Neuronal stem cell (in vitro differentiated cells): ENCODE measurements around the gene TNS1.
A peak's percentile ranks its signal among the peaks of the same experiment; 100 is the strongest.

ENCODE experiments used
- DNase-seq: peaks from one replicate; pipeline ENCODE4 v3.0.0-alpha.2; 2013; ENCODE audit warnings: low spot score
- H2AFZ ChIP-seq: one replicate; pipeline ENCODE4 v1.6.1; 2013; ENCODE audit warnings: mild to moderate bottlenecking, low read length, inconsistent platforms
- H2AK5ac ChIP-seq: 2 replicates; pipeline ENCODE4 v1.6.1; 2013; ENCODE audit warnings: low read depth, mild to moderate bottlenecking, inconsistent platforms, low read length, moderate library complexity, mixed read lengths
- H2BK120ac ChIP-seq: 2 replicates; pipeline ENCODE4 v1.6.1; 2013; ENCODE audit warnings: low read depth, mild to moderate bottlenecking, inconsistent platforms, low read length, moderate library complexity, mixed read lengths
- H2BK12ac ChIP-seq: one replicate; pipeline ENCODE4 v1.6.1; 2013; ENCODE audit warnings: low read length, inconsistent platforms
- H2BK15ac ChIP-seq: 2 replicates; pipeline ENCODE4 v1.6.1; 2013; ENCODE audit warnings: mild to moderate bottlenecking, low read length, inconsistent platforms, mixed read lengths
- H2BK5ac ChIP-seq: one replicate; pipeline ENCODE4 v1.6.1; 2013; ENCODE audit warnings: inconsistent platforms, mild to moderate bottlenecking, low read length, moderate library complexity
- H3K14ac ChIP-seq: one replicate; pipeline ENCODE4 v1.6.1; 2013; ENCODE audit warnings: low read length, inconsistent platforms
- H3K18ac ChIP-seq: 2 replicates; pipeline ENCODE4 v1.6.1; 2013; ENCODE audit warnings: low read length, inconsistent platforms
- H3K23ac ChIP-seq: 2 replicates; pipeline ENCODE4 v1.6.1; 2013; ENCODE audit warnings: low read depth, mild to moderate bottlenecking, mixed read lengths, low read length, inconsistent platforms; ENCODE audit not compliant: poor library complexity
- H3K27ac ChIP-seq: replicated peaks from 3 replicates; pipeline ENCODE4 v1.5.1; 2013; ENCODE audit warnings: low read length, inconsistent platforms
- H3K27me3 ChIP-seq, 3 experiments: 2 replicates each; pipeline ENCODE4 v1.6.1; 2013; ENCODE audit warnings: low read length in 3 of 3, mild to moderate bottlenecking in 2 of 3, inconsistent platforms in 1 of 3, low read depth in 1 of 3, mixed read lengths in 1 of 3, moderate library complexity in 1 of 3; ENCODE audit not compliant: control insufficient read depth in 3 of 3, insufficient read depth in 3 of 3
- H3K36me3 ChIP-seq, 2 donors: replicated peaks in 1 of 2; 2 replicates each; pipeline ENCODE4 v1.6.1; 2013; ENCODE audit warnings: low read length in 2 of 2; ENCODE audit not compliant: control insufficient read depth in 2 of 2, insufficient read depth in 2 of 2
- H3K4ac ChIP-seq: 2 replicates; pipeline ENCODE4 v1.6.1; 2013; ENCODE audit warnings: inconsistent platforms, mild to moderate bottlenecking, low read length, moderate library complexity
- H3K4me1 ChIP-seq, 2 donors: 1 replicate in 1 of 2; 2 replicates in 1 of 2; pipeline ENCODE4 v1.6.1; 2013; ENCODE audit warnings: low read length in 2 of 2, low read depth in 1 of 2; ENCODE audit not compliant: control insufficient read depth in 2 of 2, insufficient read depth in 1 of 2
- H3K4me2 ChIP-seq: one replicate; pipeline ENCODE4 v1.6.1; 2013; ENCODE audit warnings: mild to moderate bottlenecking, low read length, inconsistent platforms; ENCODE audit not compliant: insufficient read depth, poor library complexity, severe bottlenecking
- H3K4me3 ChIP-seq, 2 donors: 2 replicates each; pipeline ENCODE4 v1.5.1; 2013; ENCODE audit warnings: low read length in 2 of 2, mild to moderate bottlenecking in 2 of 2, inconsistent platforms in 1 of 2, moderate library complexity in 1 of 2
- H3K79me1 ChIP-seq: one replicate; pipeline ENCODE4 v1.6.1; 2013; ENCODE audit warnings: low read depth, mild to moderate bottlenecking, inconsistent platforms, low read length, moderate library complexity
- H3K9ac ChIP-seq: one replicate; pipeline ENCODE4 v1.6.1; 2013; ENCODE audit warnings: mild to moderate bottlenecking, low read depth, low read length, inconsistent platforms; ENCODE audit not compliant: poor library complexity
- H3K9me3 ChIP-seq, 2 donors: replicated peaks in 1 of 2; 2 replicates each; pipeline versions ENCODE3 to v1.6.1; 2013; ENCODE audit warnings: low read length in 2 of 2, mild to moderate bottlenecking in 2 of 2, inconsistent platforms in 1 of 2, low read depth in 1 of 2, mixed read lengths in 1 of 2, moderate library complexity in 1 of 2; ENCODE audit not compliant: control insufficient read depth in 2 of 2, insufficient read depth in 1 of 2
- H4K8ac ChIP-seq: one replicate; pipeline ENCODE4 v1.6.1; 2013; ENCODE audit warnings: low read depth, mild to moderate bottlenecking, inconsistent platforms, low read length, moderate library complexity
- H4K91ac ChIP-seq: one replicate; pipeline ENCODE4 v1.6.1; 2013; ENCODE audit warnings: low read length, low read depth, mild to moderate bottlenecking, inconsistent platforms; ENCODE audit not compliant: poor library complexity
- WGBS, 2 donors: extraction: QIAGEN DNeasy Blood & Tissue Kit; methylation state at CpG; one replicate each; pipeline ENCODE4 v1.1.7; 2013; ENCODE audit warnings: missing lambda C conversion rate in 2 of 2, mixed read lengths in 1 of 2; ENCODE audit not compliant: insufficient read length in 2 of 2, insufficient replicate concordance in 1 of 2; ENCODE audit errors: extremely low coverage in 2 of 2; 5-methylcytosine and 5-hydroxymethylcytosine counted together

Gene TNS1

DNA sequence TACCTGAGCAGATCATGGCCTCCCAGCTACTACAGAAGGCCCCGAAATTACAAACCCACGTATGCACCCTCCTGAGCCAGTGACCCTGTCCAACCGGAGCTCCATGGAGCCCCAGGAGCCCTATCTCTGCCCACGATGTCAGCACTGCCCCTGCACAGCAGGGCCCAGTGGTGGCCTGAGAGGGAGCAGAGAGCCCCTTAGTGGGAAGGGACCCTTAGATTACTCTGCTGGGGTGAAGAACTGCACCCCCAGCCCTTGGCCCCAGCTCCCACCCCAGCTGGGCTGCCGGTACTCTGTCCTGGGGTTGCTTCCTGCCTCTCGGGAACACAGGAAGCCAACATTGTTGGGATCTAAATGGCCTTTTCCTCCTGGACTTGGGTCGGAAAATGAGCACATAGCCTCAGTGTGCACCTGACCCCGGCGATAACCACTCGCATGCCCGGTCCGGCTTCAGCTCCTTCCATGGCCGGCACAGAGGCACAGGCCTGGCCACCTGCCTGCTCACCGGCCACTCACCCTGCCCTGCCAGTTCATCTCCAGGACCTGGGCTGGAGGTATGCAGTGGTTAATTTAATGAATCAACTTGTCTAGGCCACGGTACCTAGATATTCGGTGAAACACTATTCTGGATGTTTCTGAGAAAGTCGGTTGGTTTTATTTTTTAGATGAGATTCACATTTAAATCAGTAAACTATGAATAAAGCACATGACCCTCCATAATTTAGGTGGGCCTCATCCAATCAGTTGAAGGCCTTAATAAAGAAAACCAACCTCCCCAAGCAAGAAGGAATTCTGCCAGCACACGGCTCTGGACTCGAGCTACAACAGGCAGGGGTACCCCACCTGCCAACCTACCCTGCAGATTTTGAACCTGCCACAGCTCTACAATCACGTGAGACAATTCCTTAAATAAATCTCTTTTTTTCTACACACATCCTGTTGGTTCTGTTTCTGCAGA is 19.2 kb downstream of the TNS1 start:
- DNase-seq, result no peak
- WGBS, 2 donors, result no CpG with 5 or more reads among the region's 20 CpGs

DNA sequence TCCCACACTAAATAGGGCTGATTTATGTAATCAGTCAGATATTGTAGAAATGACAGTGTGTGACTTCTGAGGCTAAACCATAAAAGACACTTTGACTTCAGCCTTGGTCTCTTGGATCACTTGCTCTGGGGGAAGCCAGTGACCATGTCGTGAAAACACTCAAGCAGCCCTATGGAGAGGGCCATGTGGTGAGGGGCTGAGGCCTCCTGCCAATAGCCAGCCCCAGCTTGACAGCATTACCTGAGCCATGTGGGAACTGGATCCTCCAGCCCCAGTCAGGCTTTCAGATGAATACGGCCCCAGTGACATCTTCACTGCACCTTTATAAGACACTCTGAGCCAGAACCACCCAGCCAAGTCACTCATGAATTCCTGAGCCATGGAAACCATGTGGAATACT is 20.8 kb downstream of the TNS1 start:
- Histone ChIP-seq H4K8ac (no peak overlapping the region), H2BK120ac (no peak overlapping the region), H3K4ac (no peak overlapping the region), H2BK15ac (no peak overlapping the region), H2AFZ (no peak overlapping the region), H3K4me2 (no peak overlapping the region), H3K36me3 (no peaks in the 10 kb centered on the region), H4K91ac (no peak overlapping the region), H3K4me3 (no peak overlapping the region), H3K27ac (no peak overlapping the region), H3K79me1 (no peaks in the 10 kb centered on the region), H3K9me3 (no peaks in the 10 kb centered on the region), H2BK5ac (no peak overlapping the region), H3K9ac (no peak overlapping the region), H3K23ac (no peak overlapping the region), H3K14ac (no peak overlapping the region), H3K27me3 (peaks cover 0 to 30% (median 26%) of the 10 kb centered on the region in 3 experiments), H2BK12ac (no peak overlapping the region), H3K18ac (no peak overlapping the region), H2AK5ac (no peak overlapping the region), H3K4me1 (peaks cover 0 to 15% of the 10 kb centered on the region in 2 donors)
- DNase-seq, result no peak
- WGBS, 2 donors, result no CpG with 5 or more reads among the region's 2 CpGs

More for the DNA sequence above, 19.2 kb downstream of the TNS1 start:
- peak overlapping the region; percentile 56 for H2BK15ac ChIP-seq
- H3K14ac ChIP-seq, result no peak overlapping the region
- H3K27ac ChIP-seq, result no peak overlapping the region
- H4K91ac ChIP-seq, result no peak overlapping the region
- H3K4me3 ChIP-seq, result no peak overlapping the region
- H2BK12ac ChIP-seq, result no peak overlapping the region
- H2BK5ac ChIP-seq, result peak overlapping the region; percentile 19
- H2AK5ac ChIP-seq, result no peak overlapping the region
- no peak overlapping the region for H4K8ac ChIP-seq
- H3K36me3 ChIP-seq, result no peaks in the 10 kb centered on the region
- H3K4ac ChIP-seq, result no peak overlapping the region
- H3K4me2 ChIP-seq, result no peak overlapping the region
- H2AFZ ChIP-seq, result no peak overlapping the region
- peak overlapping the region; percentile 70 for H3K23ac ChIP-seq
- H3K27me3 ChIP-seq, result peaks cover 0 to 17% (median 13%) of the 10 kb centered on the region in 3 experiments
- H3K9me3 ChIP-seq, result no peaks in the 10 kb centered on the region
- no peak overlapping the region for H3K9ac ChIP-seq
- H3K79me1 ChIP-seq, result no peaks in the 10 kb centered on the region
- no peak overlapping the region for H2BK120ac ChIP-seq
- peaks cover 0 to 14% of the 10 kb centered on the region in 2 donors for H3K4me1 ChIP-seq
- no peak overlapping the region for H3K18ac ChIP-seq

DNA sequence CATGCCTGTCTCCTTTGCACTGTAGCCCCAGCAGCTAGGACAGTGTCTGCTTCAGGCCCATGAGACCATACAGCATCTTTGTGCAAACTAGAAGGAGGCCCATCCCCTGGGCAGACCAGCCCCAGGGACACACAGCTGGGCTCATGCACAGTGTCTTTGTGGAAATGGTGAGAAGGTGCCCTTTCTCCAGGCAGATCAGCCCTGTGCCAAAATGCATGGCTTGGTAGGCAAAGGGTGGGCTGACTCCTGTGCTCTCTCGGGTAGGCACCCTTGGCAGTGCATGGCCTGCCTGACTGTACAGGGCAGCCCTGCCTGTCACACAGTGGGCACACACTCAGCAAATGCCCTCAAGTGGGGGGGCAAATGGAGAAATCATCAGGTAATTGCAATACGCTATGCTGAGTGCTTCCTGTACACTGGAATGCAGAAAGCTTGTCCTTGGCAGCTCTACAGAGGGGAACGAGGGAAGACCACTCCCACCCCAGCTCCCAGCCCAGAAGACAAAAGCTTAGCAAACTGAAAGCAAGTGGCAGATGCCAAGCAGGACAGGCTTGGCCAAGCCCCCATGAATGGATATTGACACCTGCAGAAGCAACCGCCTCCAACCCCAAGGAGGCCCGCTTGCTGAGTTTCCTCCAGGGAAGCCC is 21.6 kb downstream of the TNS1 start:
- Histone ChIP-seq H3K4me1 (peaks cover 0 to 15% of the 10 kb centered on the region in 2 donors), H3K14ac (peak overlapping the region; percentile 10), H3K27me3 (peaks cover 0 to 32% (median 32%) of the 10 kb centered on the region in 3 experiments), H3K4me2 (no peak overlapping the region), H3K4ac (no peak overlapping the region), H3K9me3 (no peaks in the 10 kb centered on the region), H4K91ac (no peak overlapping the region), H2BK5ac (no peak overlapping the region), H3K27ac (no peak overlapping the region), H3K23ac (no peak overlapping the region), H2AK5ac (peak overlapping the region; percentile 59), H3K4me3 (no peak overlapping the region), H2BK12ac (peak overlapping the region; percentile 14), H3K9ac (no peak overlapping the region), H2AFZ (no peak overlapping the region), H3K36me3 (no peaks in the 10 kb centered on the region), H3K79me1 (no peaks in the 10 kb centered on the region), H3K18ac (peak overlapping the region; percentile 11), H2BK120ac (no peak overlapping the region), H4K8ac (no peak overlapping the region), H2BK15ac (no peak overlapping the region)
- DNase-seq, result no peak
- no CpG with 5 or more reads among the region's 5 CpGs for WGBS, 2 donors

DNA sequence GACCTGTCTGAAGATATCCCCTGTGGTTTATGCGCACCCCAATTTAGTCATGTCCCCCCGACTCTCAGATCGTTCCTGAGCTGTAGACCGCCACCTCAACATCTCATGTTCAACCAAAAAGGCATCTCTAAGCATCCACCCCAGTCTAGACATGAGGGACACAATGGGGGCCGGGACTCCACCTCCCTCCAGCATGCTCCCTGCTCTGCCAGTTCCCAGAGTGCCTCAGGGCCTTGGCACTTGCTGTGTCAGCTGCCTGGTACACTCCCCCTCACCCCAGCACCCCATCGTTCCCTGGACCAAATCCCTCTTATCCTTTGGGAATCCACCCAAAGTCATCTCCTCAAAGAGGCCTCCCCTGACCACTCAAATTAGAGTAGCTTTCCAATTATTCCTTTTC is 22.2 kb downstream of the TNS1 start:
- no CpG with 5 or more reads among the region's 6 CpGs for WGBS, 2 donors
- H2AK5ac ChIP-seq, result no peak overlapping the region
- DNase-seq, result no peak
- no peak overlapping the region for H2BK120ac ChIP-seq
- no peaks in the 10 kb centered on the region for H3K79me1 ChIP-seq
- no peak overlapping the region for H3K14ac ChIP-seq
- H3K27me3 ChIP-seq, result peaks cover 0 to 32% (median 32%) of the 10 kb centered on the region in 3 experiments
- H3K4me3 ChIP-seq, result no peak overlapping the region
- no peaks in the 10 kb centered on the region for H3K36me3 ChIP-seq
- no peak overlapping the region for H3K27ac ChIP-seq
- H2BK15ac ChIP-seq, result no peak overlapping the region
- H2BK5ac ChIP-seq, result no peak overlapping the region
- no peak overlapping the region for H3K4me2 ChIP-seq
- no peak overlapping the region for H3K23ac ChIP-seq
- no peak overlapping the region for H2AFZ ChIP-seq
- no peak overlapping the region for H4K8ac ChIP-seq
- no peak overlapping the region for H4K91ac ChIP-seq
- H3K4ac ChIP-seq, result no peak overlapping the region
- peaks cover 0 to 15% of the 10 kb centered on the region in 2 donors for H3K4me1 ChIP-seq
- no peak overlapping the region for H3K18ac ChIP-seq
- H3K9me3 ChIP-seq, result no peaks in the 10 kb centered on the region
- H2BK12ac ChIP-seq, result no peak overlapping the region
- H3K9ac ChIP-seq, result no peak overlapping the region
